ENCODE measurements around the gene LAMB3.

The LAMB3 gene

GRCh38 chr1:209643285-209644020 lies 8.8 kb downstream of the LAMB3 start:
- no peaks in the 10 kb centered on the region for H3K36me3 ChIP-seq (ENCODE audit: insufficient read depth, insufficient read length, low read length)
- TF ChIP-seq SUZ12 (IDR thresholded peaks at IDR 0.05; ENCODE audit: extremely low read depth, insufficient read depth, insufficient read length), result no peak
- no peak for TF ChIP-seq YY1 (IDR thresholded peaks at IDR 0.05; ENCODE audit: insufficient read depth, insufficient read length)
- TF ChIP-seq ZNF274 (IDR thresholded peaks at IDR 0.05; ENCODE audit: low read depth, low read length), result no peak
- no peaks in the 10 kb centered on the region for H3K9me3 ChIP-seq (ENCODE audit: insufficient read depth, low read length)
- no peak for DNase-seq (ENCODE audit: low read depth, low spot score)
- H3K4me3 ChIP-seq (ENCODE audit: insufficient read length, low read depth), result no peak overlapping the region
- peaks cover 4% of the 10 kb centered on the region for H3K4me1 ChIP-seq (ENCODE audit: insufficient read depth, insufficient read length)
- no peaks in the 10 kb centered on the region for H3K27me3 ChIP-seq (ENCODE audit: insufficient read depth, insufficient read length)
- no peak overlapping the region for H3K9ac ChIP-seq (ENCODE audit: insufficient read length, low read depth)

GRCh38 chr1:209642816-209643215 lies 9.4 kb downstream of the LAMB3 start:
- H3K27me3 ChIP-seq (ENCODE audit: insufficient read depth, insufficient read length), result no peaks in the 10 kb centered on the region
- TF ChIP-seq ZNF274 (IDR thresholded peaks at IDR 0.05; ENCODE audit: low read depth, low read length) (no peak), SUZ12 (IDR thresholded peaks at IDR 0.05; ENCODE audit: extremely low read depth, insufficient read depth, insufficient read length) (no peak), YY1 (IDR thresholded peaks at IDR 0.05; ENCODE audit: insufficient read depth, insufficient read length) (no peak)
- H3K4me3 ChIP-seq (ENCODE audit: insufficient read length, low read depth), result no peak overlapping the region
- H3K9me3 ChIP-seq (ENCODE audit: insufficient read depth, low read length), result no peaks in the 10 kb centered on the region
- no peaks in the 10 kb centered on the region for H3K36me3 ChIP-seq (ENCODE audit: insufficient read depth, insufficient read length, low read length)
- no peak overlapping the region for H3K9ac ChIP-seq (ENCODE audit: insufficient read length, low read depth)
- peaks cover 4% of the 10 kb centered on the region for H3K4me1 ChIP-seq (ENCODE audit: insufficient read depth, insufficient read length)
- no peak for DNase-seq (ENCODE audit: low read depth, low spot score)

- Histone ChIP-seq H3K36me3 (ENCODE audit: insufficient read depth, insufficient read length, low read length) (no peaks in the 10 kb centered on the region), H3K4me1 (ENCODE audit: insufficient read depth, insufficient read length) (peaks cover 4% of the 10 kb centered on the region), H3K9ac (ENCODE audit: insufficient read length, low read depth) (peak overlapping the region; percentile 29), H3K9me3 (ENCODE audit: insufficient read depth, low read length) (no peaks in the 10 kb centered on the region), H3K27me3 (ENCODE audit: insufficient read depth, insufficient read length) (no peaks in the 10 kb centered on the region), H3K4me3 (ENCODE audit: insufficient read length, low read depth) (no peak overlapping the region)
- no peak for DNase-seq (ENCODE audit: low read depth, low spot score)
- TF ChIP-seq YY1 (IDR thresholded peaks at IDR 0.05; ENCODE audit: insufficient read depth, insufficient read length) (no peak), ZNF274 (IDR thresholded peaks at IDR 0.05; ENCODE audit: low read depth, low read length) (no peak), SUZ12 (IDR thresholded peaks at IDR 0.05; ENCODE audit: extremely low read depth, insufficient read depth, insufficient read length) (no peak)
These were observed 10.4 kb downstream of the LAMB3 start for GRCh38 chr1:209641832-209642172.

GRCh38 chr1:209635850-209636249 lies 16.4 kb downstream of the LAMB3 start:
- H3K9me3 ChIP-seq (ENCODE audit: insufficient read depth, low read length), result no peaks in the 10 kb centered on the region
- no peak for DNase-seq (ENCODE audit: low read depth, low spot score)
- H3K36me3 ChIP-seq (ENCODE audit: insufficient read depth, insufficient read length, low read length), result no peaks in the 10 kb centered on the region
- H3K9ac ChIP-seq (ENCODE audit: insufficient read length, low read depth), result no peak overlapping the region
- peaks cover 5% of the 10 kb centered on the region for H3K4me1 ChIP-seq (ENCODE audit: insufficient read depth, insufficient read length)
- TF ChIP-seq SUZ12 (IDR thresholded peaks at IDR 0.05; ENCODE audit: extremely low read depth, insufficient read depth, insufficient read length) (no peak), YY1 (IDR thresholded peaks at IDR 0.05; ENCODE audit: insufficient read depth, insufficient read length) (no peak), ZNF274 (IDR thresholded peaks at IDR 0.05; ENCODE audit: low read depth, low read length) (no peak)
- H3K4me3 ChIP-seq (ENCODE audit: insufficient read length, low read depth), result no peak overlapping the region
- H3K27me3 ChIP-seq (ENCODE audit: insufficient read depth, insufficient read length), result no peaks in the 10 kb centered on the region

- Histone ChIP-seq H3K4me1 (ENCODE audit: insufficient read depth, insufficient read length) (peaks cover 16% of the 10 kb centered on the region), H3K4me3 (ENCODE audit: insufficient read length, low read depth) (no peak overlapping the region), H3K27me3 (ENCODE audit: insufficient read depth, insufficient read length) (no peaks in the 10 kb centered on the region), H3K9ac (ENCODE audit: insufficient read length, low read depth) (no peak overlapping the region), H3K9me3 (ENCODE audit: insufficient read depth, low read length) (no peaks in the 10 kb centered on the region), H3K36me3 (ENCODE audit: insufficient read depth, insufficient read length, low read length) (no peaks in the 10 kb centered on the region)
- TF ChIP-seq ZNF274 (IDR thresholded peaks at IDR 0.05; ENCODE audit: low read depth, low read length), result no peak
- no peak for TF ChIP-seq SUZ12 (IDR thresholded peaks at IDR 0.05; ENCODE audit: extremely low read depth, insufficient read depth, insufficient read length)
- no peak for TF ChIP-seq YY1 (IDR thresholded peaks at IDR 0.05; ENCODE audit: insufficient read depth, insufficient read length)
- no peak for DNase-seq (ENCODE audit: low read depth, low spot score)
These were observed 18.1 kb downstream of the LAMB3 start for GRCh38 chr1:209634005-209634737.

GRCh38 chr1:209633335-209633997 lies 18.8 kb downstream of the LAMB3 start:
- Histone ChIP-seq H3K9me3 (ENCODE audit: insufficient read depth, low read length) (no peaks in the 10 kb centered on the region), H3K36me3 (ENCODE audit: insufficient read depth, insufficient read length, low read length) (no peaks in the 10 kb centered on the region), H3K4me3 (ENCODE audit: insufficient read length, low read depth) (no peak overlapping the region), H3K27me3 (ENCODE audit: insufficient read depth, insufficient read length) (no peaks in the 10 kb centered on the region), H3K4me1 (ENCODE audit: insufficient read depth, insufficient read length) (peaks cover 16% of the 10 kb centered on the region), H3K9ac (ENCODE audit: insufficient read length, low read depth) (no peak overlapping the region)
- TF ChIP-seq YY1 (IDR thresholded peaks at IDR 0.05; ENCODE audit: insufficient read depth, insufficient read length) (no peak), SUZ12 (IDR thresholded peaks at IDR 0.05; ENCODE audit: extremely low read depth, insufficient read depth, insufficient read length) (no peak), ZNF274 (IDR thresholded peaks at IDR 0.05; ENCODE audit: low read depth, low read length) (no peak)
- no peak for DNase-seq (ENCODE audit: low read depth, low spot score)
